Natural killer cell treated with Interleukin-12 subunit alpha and Interleukin-12 subunit beta and Interleukin-15 and Interleukin-18, amount 100 ng/mL, for 72 hours (primary cell): ENCODE results near the gene SSR1. TPM values are rescaled to one million over a fixed set of nuclear protein-coding genes. Genes with fewer than 3 reads are reported as not detected.
"Not testable (repeated sequence)": the region's sequence is repeated elsewhere in the genome, so short reads cannot be mapped to it uniquely, and the experiment has no call there.

ENCODE experiments used
- ATAC-seq, 2 donors: fragments of 150-1000 bp; cut with Tn5 transposase in 1 of 2; sonication (Bioruptor Pico), chemical (Tn5 transposase) in 1 of 2; 2 replicates each; pipeline ENCODE4 v1.10.0; 2021
- DNase-seq: peaks from one replicate; pipeline ENCODE4 v3.0.0; 2022; ENCODE audit warnings: low spot score
- H3K27ac Mint-ChIP-seq, 2 donors: 1 replicate in 1 of 2; 2 replicates in 1 of 2; pipeline ENCODE4 v1.8.0; 2022; ENCODE audit warnings: mixed read lengths in 2 of 2, mild to moderate bottlenecking in 1 of 2, moderate library complexity in 1 of 2
- H3K27me3 Mint-ChIP-seq, 2 donors: 1 replicate in 1 of 2; 2 replicates in 1 of 2; pipeline ENCODE4 v1.8.0; 2022; ENCODE audit warnings: mixed read lengths in 2 of 2
- H3K36me3 Mint-ChIP-seq: one replicate; pipeline ENCODE4 v1.8.0; 2022; ENCODE audit warnings: mixed read lengths
- H3K4me1 Mint-ChIP-seq, 2 donors: 1 replicate in 1 of 2; 2 replicates in 1 of 2; pipeline ENCODE4 v1.8.0; 2022; ENCODE audit warnings: low read depth in 2 of 2, mixed read lengths in 2 of 2, mild to moderate bottlenecking in 1 of 2
- H3K4me3 Mint-ChIP-seq: one replicate; pipeline ENCODE4 v1.8.0; 2022; ENCODE audit warnings: mixed read lengths
- H3K9me3 Mint-ChIP-seq: 2 replicates; pipeline ENCODE4 v1.8.0; 2022; ENCODE audit warnings: mixed read lengths
- total RNA-seq, 2 donors: library from RNA; stranded (reverse); gene quantifications; one replicate each; pipeline ENCODE4 v1.2.3, GENCODE V29; 2022

Gene SSR1
- 100 to 1,000 TPM; 154 to 194 TPM for total RNA-seq

GRCh38 chr6:7312616-7313504, at the start of gene SSR1:
Gene SSR1 (minus strand): TSS chr6:7313199. CDS start chr6:7313120, 79 bp downstream.
- Mint-ChIP-seq H3K4me3 (peak within 1 kb of the TSS; percentile 92), H3K4me1 (peaks cover 28 to 32% of the 10 kb centered on the region in 2 donors), H3K9me3 (peaks cover 5% of the 10 kb centered on the region), H3K27ac (peak within 1 kb of the TSS; percentile 97 to 100), H3K27me3 (no peaks in the 10 kb centered on the region), H3K36me3 (peaks cover 26% of the 10 kb centered on the region)
- ATAC-seq (peak; percentile 100), DNase-seq (peak; percentile 99)

GRCh38 chr6:7351916-7352315, 38.9 kb upstream of the SSR1 start:
- not testable (repeated sequence) for DNase-seq, H3K9me3 Mint-ChIP-seq, H3K4me1 Mint-ChIP-seq, ATAC-seq, H3K27ac Mint-ChIP-seq, H3K36me3 Mint-ChIP-seq, H3K4me3 Mint-ChIP-seq
- peaks cover 44 to 51% of the 10 kb centered on the region in 2 donors for H3K27me3 Mint-ChIP-seq

GRCh38 chr6:7350591-7350990, 37.6 kb upstream of the SSR1 start:
- ATAC-seq, H3K9me3 Mint-ChIP-seq, DNase-seq, H3K4me1 Mint-ChIP-seq, H3K36me3 Mint-ChIP-seq, H3K27ac Mint-ChIP-seq, H3K4me3 Mint-ChIP-seq: not testable (repeated sequence)
- H3K27me3 Mint-ChIP-seq = peaks cover 39 to 51% of the 10 kb centered on the region in 2 donors

- H3K4me1 Mint-ChIP-seq, H3K27ac Mint-ChIP-seq, H3K9me3 Mint-ChIP-seq, DNase-seq, H3K36me3 Mint-ChIP-seq, ATAC-seq, H3K4me3 Mint-ChIP-seq: not testable (repeated sequence)
- peaks cover 37 to 49% of the 10 kb centered on the region in 2 donors for H3K27me3 Mint-ChIP-seq
Measured at GRCh38 chr6:7347551-7347997, 34.6 kb upstream of the SSR1 start.

- peaks cover 15 to 25% of the 10 kb centered on the region in 2 donors for H3K27me3 Mint-ChIP-seq
- not testable (repeated sequence) for H3K27ac Mint-ChIP-seq, H3K9me3 Mint-ChIP-seq, H3K4me1 Mint-ChIP-seq, DNase-seq, H3K4me3 Mint-ChIP-seq, H3K36me3 Mint-ChIP-seq, ATAC-seq
Measured at GRCh38 chr6:7344773-7345450, 31.9 kb upstream of the SSR1 start.

- Mint-ChIP-seq H3K36me3 (no peaks in the 10 kb centered on the region), H3K4me3 (no peak overlapping the region), H3K4me1 (peaks cover 0 to 9% of the 10 kb centered on the region in 2 donors), H3K9me3 (no peaks in the 10 kb centered on the region), H3K27ac (no peak overlapping the region), H3K27me3 (peaks cover 18% of the 10 kb centered on the region in 2 donors)
- ATAC-seq (no peak), DNase-seq (no peak)
Measured at GRCh38 chr6:7343546-7344475, 30.8 kb upstream of the SSR1 start.

- H3K36me3 Mint-ChIP-seq = no peaks in the 10 kb centered on the region
- H3K9me3 Mint-ChIP-seq = no peaks in the 10 kb centered on the region
- H3K27ac Mint-ChIP-seq = no peak overlapping the region
- no peak overlapping the region for H3K4me3 Mint-ChIP-seq
- DNase-seq (no peak), ATAC-seq (peak in 1 of 2 donors; percentile 61)
- peaks cover 11 to 18% of the 10 kb centered on the region in 2 donors for H3K27me3 Mint-ChIP-seq
- H3K4me1 Mint-ChIP-seq = peaks cover 0 to 9% of the 10 kb centered on the region in 2 donors
Measured at GRCh38 chr6:7341989-7342742, 29.2 kb upstream of the SSR1 start.

GRCh38 chr6:7341271-7341670, 28.3 kb upstream of the SSR1 start:
- DNase-seq (no peak), ATAC-seq (no peak)
- Mint-ChIP-seq H3K9me3 (no peaks in the 10 kb centered on the region), H3K4me3 (no peak overlapping the region), H3K4me1 (peaks cover 0 to 9% of the 10 kb centered on the region in 2 donors), H3K36me3 (no peaks in the 10 kb centered on the region), H3K27ac (no peak overlapping the region), H3K27me3 (peaks cover 11 to 18% of the 10 kb centered on the region in 2 donors)

GRCh38 chr6:7339007-7339732, 26.2 kb upstream of the SSR1 start:
- not testable (repeated sequence) for H3K9me3 Mint-ChIP-seq, H3K27ac Mint-ChIP-seq, H3K36me3 Mint-ChIP-seq, DNase-seq, H3K4me3 Mint-ChIP-seq, H3K4me1 Mint-ChIP-seq
- peak in 1 of 2 donors; percentile 56 for ATAC-seq
- peaks cover 11 to 18% of the 10 kb centered on the region in 2 donors for H3K27me3 Mint-ChIP-seq

GRCh38 chr6:7338031-7338430, 25.0 kb upstream of the SSR1 start:
- H3K4me1 Mint-ChIP-seq = peaks cover 0 to 3% of the 10 kb centered on the region in 2 donors
- DNase-seq (no peak), ATAC-seq (no peak)
- H3K9me3 Mint-ChIP-seq = no peaks in the 10 kb centered on the region
- no peak overlapping the region for H3K27ac Mint-ChIP-seq
- peaks cover 5 to 11% of the 10 kb centered on the region in 2 donors for H3K27me3 Mint-ChIP-seq
- H3K4me3 Mint-ChIP-seq = no peak overlapping the region
- H3K36me3 Mint-ChIP-seq = no peaks in the 10 kb centered on the region

- no peaks in the 10 kb centered on the region for H3K9me3 Mint-ChIP-seq
Measured at GRCh38 chr6:7335519-7335918, 22.5 kb upstream of the SSR1 start.

GRCh38 chr6:7334685-7335084, 21.7 kb upstream of the SSR1 start:
- Mint-ChIP-seq H3K27ac (no peak overlapping the region), H3K36me3 (no peaks in the 10 kb centered on the region), H3K4me1 (no peaks in the 10 kb centered on the region), H3K9me3 (no peaks in the 10 kb centered on the region), H3K27me3 (peaks cover 5 to 11% of the 10 kb centered on the region in 2 donors), H3K4me3 (no peak overlapping the region)
- DNase-seq = no peak
- ATAC-seq = no peak

More at GRCh38 chr6:7335519-7335918, 22.5 kb upstream of the SSR1 start:
- Mint-ChIP-seq H3K36me3 (no peaks in the 10 kb centered on the region), H3K4me1 (no peaks in the 10 kb centered on the region), H3K4me3 (no peak overlapping the region), H3K27ac (no peak overlapping the region), H3K27me3 (peaks cover 5 to 11% of the 10 kb centered on the region in 2 donors)
- DNase-seq = no peak
- no peak for ATAC-seq
